ENCODE data around the gene RGP1. TPM values are rescaled to one million over a fixed set of nuclear protein-coding genes. Genes with fewer than 3 reads are reported as not detected.
A peak's percentile ranks its signal among the peaks of the same experiment; 100 is the strongest.

The RGP1 gene
- total RNA-seq, 3 donors from 2014 or later = 14.3 to 15.3 (median 14.6) TPM

GRCh38 chr9:35729700-35730485 is 19.2 kb upstream of the RGP1 start:
- no peak for ATAC-seq
- DNase-seq = no peak
- peaks cover 7% of the 10 kb centered on the region for H3K36me3 Mint-ChIP-seq (ENCODE audit: insufficient read depth)
- no peaks in the 10 kb centered on the region for H3K9me3 Mint-ChIP-seq
- H3K27me3 Mint-ChIP-seq (ENCODE audit: low read depth) = no peaks in the 10 kb centered on the region
- no peak overlapping the region for H3K4me3 Mint-ChIP-seq
- H3K4me1 Mint-ChIP-seq (ENCODE audit: low read depth) = peaks cover 18% of the 10 kb centered on the region

GRCh38 chr9:35730486-35730854 is 18.6 kb upstream of the RGP1 start:
- ATAC-seq = no peak
- no peak for DNase-seq
- H3K27me3 Mint-ChIP-seq (ENCODE audit: low read depth) = no peaks in the 10 kb centered on the region
- H3K9me3 Mint-ChIP-seq = no peaks in the 10 kb centered on the region
- H3K4me3 Mint-ChIP-seq = no peak overlapping the region
- H3K36me3 Mint-ChIP-seq (ENCODE audit: insufficient read depth) = peaks cover 9% of the 10 kb centered on the region
- peaks cover 21% of the 10 kb centered on the region for H3K4me1 Mint-ChIP-seq (ENCODE audit: low read depth)

GRCh38 chr9:35731415-35732184 is 17.5 kb upstream of the RGP1 start:
- peaks cover 13% of the 10 kb centered on the region for H3K36me3 Mint-ChIP-seq (ENCODE audit: insufficient read depth)
- H3K27me3 Mint-ChIP-seq (ENCODE audit: low read depth) = no peaks in the 10 kb centered on the region
- no peaks in the 10 kb centered on the region for H3K9me3 Mint-ChIP-seq
- H3K4me1 Mint-ChIP-seq (ENCODE audit: low read depth) = peaks cover 21% of the 10 kb centered on the region
- no peak overlapping the region for H3K4me3 Mint-ChIP-seq
- no peak for DNase-seq
- peak in 1 of 2 donors; percentile 1 for ATAC-seq

- Mint-ChIP-seq H3K4me3 (no peak within 1 kb of the TSS), H3K27me3 (ENCODE audit: low read depth) (no peaks in the 10 kb centered on the region), H3K9me3 (no peaks in the 10 kb centered on the region), H3K36me3 (ENCODE audit: insufficient read depth) (peaks cover 13% of the 10 kb centered on the region), H3K4me1 (ENCODE audit: low read depth) (peaks cover 21% of the 10 kb centered on the region)
- peak; percentile 89 for ATAC-seq
- peak; percentile 94 for DNase-seq
Measured at GRCh38 chr9:35732185-35732799, 16.8 kb upstream of the RGP1 start, which contains the start of the genes CREB3 and TLN1. TSS of gene CREB3 (plus strand) at chr9:35732666. CDS start at chr9:35732773, 107 bp downstream. TSS of gene TLN1 (minus strand) at chr9:35732195. CDS start at chr9:35725694, 6,501 bp downstream.

- peaks cover 17% of the 10 kb centered on the region for H3K36me3 Mint-ChIP-seq (ENCODE audit: insufficient read depth)
- H3K4me3 Mint-ChIP-seq = no peak overlapping the region
Measured at GRCh38 chr9:35732800-35733541, 16.1 kb upstream of the RGP1 start.

GRCh38 chr9:35734096-35734495 is 15.0 kb upstream of the RGP1 start:
- no peak for ATAC-seq
- Mint-ChIP-seq H3K4me3 (no peak overlapping the region), H3K27me3 (ENCODE audit: low read depth) (no peaks in the 10 kb centered on the region), H3K9me3 (no peaks in the 10 kb centered on the region), H3K36me3 (ENCODE audit: insufficient read depth) (peaks cover 23% of the 10 kb centered on the region), H3K4me1 (ENCODE audit: low read depth) (peaks cover 21% of the 10 kb centered on the region)
- DNase-seq = no peak

More at GRCh38 chr9:35732800-35733541, 16.1 kb upstream of the RGP1 start:
- ATAC-seq (peak; percentile 2 to 5), DNase-seq (peak; percentile 16)
- Mint-ChIP-seq H3K27me3 (ENCODE audit: low read depth) (no peaks in the 10 kb centered on the region), H3K9me3 (no peaks in the 10 kb centered on the region), H3K4me1 (ENCODE audit: low read depth) (peaks cover 21% of the 10 kb centered on the region)

- peaks cover 28% of the 10 kb centered on the region for H3K36me3 Mint-ChIP-seq (ENCODE audit: insufficient read depth)
- no peak for ATAC-seq
- peaks cover 21% of the 10 kb centered on the region for H3K4me1 Mint-ChIP-seq (ENCODE audit: low read depth)
Measured at GRCh38 chr9:35736201-35736633, 12.9 kb upstream of the RGP1 start.

GRCh38 chr9:35737143-35737542 is 11.9 kb upstream of the RGP1 start:
- no peak for DNase-seq
- peaks cover 34% of the 10 kb centered on the region for H3K36me3 Mint-ChIP-seq (ENCODE audit: insufficient read depth)
- peaks cover 29% of the 10 kb centered on the region for H3K4me1 Mint-ChIP-seq (ENCODE audit: low read depth)
- no peak overlapping the region for H3K4me3 Mint-ChIP-seq
- H3K27me3 Mint-ChIP-seq (ENCODE audit: low read depth) = no peaks in the 10 kb centered on the region
- no peak for ATAC-seq
- H3K9me3 Mint-ChIP-seq = no peaks in the 10 kb centered on the region

More at GRCh38 chr9:35736201-35736633, 12.9 kb upstream of the RGP1 start:
- peak; percentile 58 for DNase-seq
- Mint-ChIP-seq H3K4me3 (no peak overlapping the region), H3K9me3 (no peaks in the 10 kb centered on the region), H3K27me3 (ENCODE audit: low read depth) (no peaks in the 10 kb centered on the region)

- Mint-ChIP-seq H3K9me3 (no peaks in the 10 kb centered on the region), H3K4me3 (no peak overlapping the region), H3K4me1 (ENCODE audit: low read depth) (peaks cover 27% of the 10 kb centered on the region), H3K27me3 (ENCODE audit: low read depth) (no peaks in the 10 kb centered on the region), H3K36me3 (ENCODE audit: insufficient read depth) (peaks cover 37% of the 10 kb centered on the region)
- no peak for DNase-seq
- no peak for ATAC-seq
Measured at GRCh38 chr9:35738186-35738585, 10.9 kb upstream of the RGP1 start.

GRCh38 chr9:35738924-35739323 is 10.2 kb upstream of the RGP1 start:
- peaks cover 25% of the 10 kb centered on the region for H3K4me1 Mint-ChIP-seq (ENCODE audit: low read depth)
- no peaks in the 10 kb centered on the region for H3K9me3 Mint-ChIP-seq
- DNase-seq (no peak), ATAC-seq (no peak)
- H3K4me3 Mint-ChIP-seq = no peak overlapping the region
- H3K27me3 Mint-ChIP-seq (ENCODE audit: low read depth) = no peaks in the 10 kb centered on the region
- peaks cover 43% of the 10 kb centered on the region for H3K36me3 Mint-ChIP-seq (ENCODE audit: insufficient read depth)

- H3K4me1 Mint-ChIP-seq (ENCODE audit: low read depth) = peaks cover 24% of the 10 kb centered on the region
- DNase-seq = no peak
- peaks cover 39% of the 10 kb centered on the region for H3K36me3 Mint-ChIP-seq (ENCODE audit: insufficient read depth)
- H3K9me3 Mint-ChIP-seq = no peaks in the 10 kb centered on the region
- H3K27me3 Mint-ChIP-seq (ENCODE audit: low read depth) = no peaks in the 10 kb centered on the region
- H3K4me3 Mint-ChIP-seq = no peak overlapping the region
- no peak for ATAC-seq
Measured at GRCh38 chr9:35740243-35740642, 8.8 kb upstream of the RGP1 start.

GRCh38 chr9:35741740-35742139 is 7.3 kb upstream of the RGP1 start:
- H3K4me3 Mint-ChIP-seq = no peak overlapping the region
- H3K27me3 Mint-ChIP-seq (ENCODE audit: low read depth) = no peaks in the 10 kb centered on the region
- peaks cover 31% of the 10 kb centered on the region for H3K4me1 Mint-ChIP-seq (ENCODE audit: low read depth)
- no peak for DNase-seq
- H3K9me3 Mint-ChIP-seq = no peaks in the 10 kb centered on the region
- peak; percentile 32 to 41 for ATAC-seq
- peaks cover 36% of the 10 kb centered on the region for H3K36me3 Mint-ChIP-seq (ENCODE audit: insufficient read depth)

- peaks cover 30% of the 10 kb centered on the region for H3K36me3 Mint-ChIP-seq (ENCODE audit: insufficient read depth)
- H3K27me3 Mint-ChIP-seq (ENCODE audit: low read depth) = no peaks in the 10 kb centered on the region
- DNase-seq (no peak), ATAC-seq (no peak)
- peaks cover 49% of the 10 kb centered on the region for H3K4me1 Mint-ChIP-seq (ENCODE audit: low read depth)
- no peak overlapping the region for H3K4me3 Mint-ChIP-seq
- H3K9me3 Mint-ChIP-seq = no peaks in the 10 kb centered on the region
Measured at GRCh38 chr9:35743452-35743851, 5.6 kb upstream of the RGP1 start.

Measured in activated T-cell treated with anti-CD3 and anti-CD28 coated beads, Interleukin-2, amount 50 U/mL, for 4 hours (primary cell).